Neutrophil (primary cell): Measurements from ENCODE around the gene TNFSF13.

ENCODE experiments used
- H3K27ac ChIP-seq: fragments of 200-600 bp; sonication (generic); 2 replicates; pipeline ENCODE4 v1.5.1; 2016; ENCODE audit warnings: mild to moderate bottlenecking, moderate library complexity
- H3K27me3 ChIP-seq: fragments of 200-600 bp; sonication (generic); 2 replicates; pipeline ENCODE4 v1.6.0; 2016; ENCODE audit warnings: mild to moderate bottlenecking
- H3K36me3 ChIP-seq: fragments of 200-600 bp; sonication (generic); 2 replicates; pipeline ENCODE4 v1.5.1; 2017
- H3K4me1 ChIP-seq, 2 experiments: fragments of 200-600 bp in 1 of 2; sonication (generic) in 1 of 2; 1 replicate in 1 of 2; 2 replicates in 1 of 2; pipeline versions ENCODE4 v1.5.1 to v1.6.1; 2013 to 2016; ENCODE audit warnings: low read depth in 1 of 2, low read length in 1 of 2, mild to moderate bottlenecking in 1 of 2, moderate library complexity in 1 of 2; ENCODE audit not compliant: control insufficient read depth in 1 of 2, insufficient read depth in 1 of 2
- H3K4me3 ChIP-seq, 2 experiments: fragments of 200-600 bp in 1 of 2; sonication (generic) in 1 of 2; 1 replicate in 1 of 2; 2 replicates in 1 of 2; pipeline ENCODE4 v1.5.1; 2013 to 2016; ENCODE audit warnings: low read depth in 1 of 2, low read length in 1 of 2, mild to moderate bottlenecking in 1 of 2, moderate library complexity in 1 of 2
- H3K9me3 ChIP-seq: fragments of 200-600 bp; sonication (generic); 2 replicates; pipeline ENCODE4 v1.5.1; 2016
- CTCF ChIP-seq: fragments of 200-600 bp; sonication (generic); IDR thresholded peaks from 2 replicates; pipeline ENCODE4 v1.5.1; 2016; ENCODE audit warnings: antibody characterized with exemption

The TNFSF13 gene

GRCh38 chr17:7588553-7589203 lies 30.1 kb downstream of the TNFSF13 start:
- Histone ChIP-seq H3K36me3 (peaks cover 58% of the 10 kb centered on the region), H3K4me1 (peaks cover 16 to 26% of the 10 kb centered on the region in 2 experiments), H3K4me3 (no peak overlapping the region)

GRCh38 chr17:7589204-7589868 lies 30.8 kb downstream of the TNFSF13 start:
- Histone ChIP-seq H3K9me3 (no peaks in the 10 kb centered on the region), H3K36me3 (peaks cover 65% of the 10 kb centered on the region), H3K27me3 (no peaks in the 10 kb centered on the region), H3K4me3 (no peak overlapping the region), H3K27ac (peak overlapping the region; percentile 12), H3K4me1 (peaks cover 11 to 22% of the 10 kb centered on the region in 2 experiments)
- TF ChIP-seq CTCF: peak; percentile 85

More at GRCh38 chr17:7588553-7589203, 30.1 kb downstream of the TNFSF13 start:
- no peak for TF ChIP-seq CTCF
- Histone ChIP-seq H3K27ac (peak overlapping the region; percentile 12), H3K27me3 (no peaks in the 10 kb centered on the region), H3K9me3 (no peaks in the 10 kb centered on the region)

- H3K9me3 ChIP-seq: no peaks in the 10 kb centered on the region
- no peaks in the 10 kb centered on the region for H3K27me3 ChIP-seq
- peaks cover 72% of the 10 kb centered on the region for H3K36me3 ChIP-seq
- peak within 1 kb of the TSS; percentile 12 for H3K27ac ChIP-seq
- TF ChIP-seq CTCF: no peak
- H3K4me1 ChIP-seq: peaks cover 7 to 18% of the 10 kb centered on the region in 2 experiments
- no peak within 1 kb of the TSS for H3K4me3 ChIP-seq
Measured at GRCh38 chr17:7589891-7590691, 31.5 kb downstream of the TNFSF13 start, which contains the start of gene SOX15. Gene SOX15 (minus strand): TSS chr17:7590094. CDS start chr17:7589676, 418 bp downstream.

- no peaks in the 10 kb centered on the region for H3K27me3 ChIP-seq
- H3K4me3 ChIP-seq: no peak overlapping the region
- peaks cover 79% of the 10 kb centered on the region for H3K36me3 ChIP-seq
- TF ChIP-seq CTCF: no peak
- H3K27ac ChIP-seq: no peak overlapping the region
- no peaks in the 10 kb centered on the region for H3K9me3 ChIP-seq
- peaks cover 7 to 15% of the 10 kb centered on the region in 2 experiments for H3K4me1 ChIP-seq
Measured at GRCh38 chr17:7590743-7591142, 32.2 kb downstream of the TNFSF13 start.

- Histone ChIP-seq H3K4me1 (peaks cover 7 to 15% of the 10 kb centered on the region in 2 experiments), H3K27ac (no peak overlapping the region), H3K27me3 (no peaks in the 10 kb centered on the region), H3K9me3 (no peaks in the 10 kb centered on the region), H3K4me3 (no peak overlapping the region), H3K36me3 (peaks cover 87% of the 10 kb centered on the region)
- TF ChIP-seq CTCF: no peak
Measured at GRCh38 chr17:7591596-7591995, 33.0 kb downstream of the TNFSF13 start.
